K562 (cell line): Measurements from ENCODE around the gene C2orf69. TPM values are rescaled to one million over a fixed set of nuclear protein-coding genes. Genes with fewer than 3 reads are reported as not detected.

ENCODE experiments used
- ARHGAP35 ChIP-seq: fragments of 450-650 bp; IDR thresholded peaks from 2 replicates; pipeline ENCODE4 v1.6.1; 2018; ENCODE audit not compliant: partially characterized antibody
- CBX2 ChIP-seq: fragments of 200-600 bp; sonication (generic); IDR thresholded peaks from one replicate; pipeline ENCODE4 v1.6.1; 2012; ENCODE audit warnings: mild to moderate bottlenecking, low read length, inconsistent platforms; ENCODE audit not compliant: insufficient read depth, poor library complexity, severe bottlenecking
- ETV5 ChIP-seq: sonication (generic); formaldehyde crosslinking; IDR thresholded peaks from 2 replicates; pipeline ENCODE4 v1.4.0; 2020; ENCODE audit warnings: low read depth, mild to moderate bottlenecking, missing genetic modification reagents
- FUS ChIP-seq: fragments of 200-400 bp; formaldehyde crosslinking; optimal IDR thresholded peaks from 2 replicates; pipeline ENCODE3; 2017; ENCODE audit warnings: low read depth, low read length
- GATAD2A ChIP-seq: fragments of 450-650 bp; IDR thresholded peaks from 2 replicates; pipeline ENCODE4 v1.6.1; 2017
- JUN ChIP-seq, 2 experiments: sonication (generic) in 1 of 2; formaldehyde crosslinking in 1 of 2; IDR thresholded peaks; 2 replicates each; pipeline versions ENCODE4 v1.6.1 to v1.8.0; 2012 to 2022; ENCODE audit warnings: borderline replicate concordance in 2 of 2, mild to moderate bottlenecking in 2 of 2, improper control_type of control experiment in 1 of 2, low read depth in 1 of 2, low read length in 1 of 2, missing genetic modification reagents in 1 of 2
- NCOA1 ChIP-seq: fragments of 450-650 bp; IDR thresholded peaks from 2 replicates; pipeline ENCODE4 v1.6.1; 2016; ENCODE audit warnings: low read depth
- RBM25 ChIP-seq: fragments of 200-400 bp; formaldehyde crosslinking; IDR thresholded peaks from 2 replicates; pipeline ENCODE4 v1.6.1; 2018; ENCODE audit warnings: low read length, low read depth, moderate library complexity; ENCODE audit not compliant: severe bottlenecking
- RBM39 ChIP-seq: fragments of 200-400 bp; formaldehyde crosslinking; optimal IDR thresholded peaks from 2 replicates; pipeline ENCODE3; 2018; ENCODE audit warnings: low read depth, low read length
- SAFB2 ChIP-seq: fragments of 200-400 bp; formaldehyde crosslinking; IDR thresholded peaks from 2 replicates; pipeline ENCODE4 v1.6.1; 2018; ENCODE audit warnings: borderline replicate concordance, low read length, low read depth, moderate library complexity; ENCODE audit not compliant: severe bottlenecking
- SIX5 ChIP-seq, 2 experiments: IDR thresholded peaks; 2 replicates each; pipeline ENCODE4 v1.6.1; 2011; ENCODE audit warnings: low read length in 2 of 2, borderline replicate concordance in 1 of 2, low read depth in 1 of 2, mild to moderate bottlenecking in 1 of 2, moderate library complexity in 1 of 2; ENCODE audit not compliant: insufficient read depth in 1 of 2
- SRSF1 ChIP-seq: fragments of 200-400 bp; formaldehyde crosslinking; IDR thresholded peaks from 2 replicates; pipeline ENCODE4 v1.6.1; 2017; ENCODE audit warnings: mild to moderate bottlenecking, low read depth, low read length, moderate library complexity
- TRIM28 ChIP-seq: fragments of 450-650 bp; IDR thresholded peaks from 2 replicates; pipeline ENCODE4 v1.6.1; 2017
- ZNF212 ChIP-seq: fragments of 450-650 bp; formaldehyde crosslinking; IDR thresholded peaks from 2 replicates; pipeline ENCODE4 v1.4.0; 2020; ENCODE audit warnings: mild to moderate bottlenecking
- ZNF217 ChIP-seq: sonication (generic); formaldehyde crosslinking; IDR thresholded peaks from 2 replicates; pipeline ENCODE4 v1.8.0; 2022; ENCODE audit warnings: mild to moderate bottlenecking, missing genetic modification reagents
- ZNF551 ChIP-seq: fragments of 250-450 bp; sonication (Bioruptor Pico); IDR thresholded peaks from 2 replicates; pipeline ENCODE4 v1.5.0; 2021; ENCODE audit warnings: mild to moderate bottlenecking, moderate library complexity
- ZNF778 ChIP-seq: fragments of 450-650 bp; formaldehyde crosslinking; IDR thresholded peaks from 2 replicates; pipeline ENCODE4 v1.4.0; 2020; ENCODE audit warnings: mild to moderate bottlenecking, moderate library complexity
- ZSCAN29 ChIP-seq: fragments of 450-650 bp; IDR thresholded peaks from 2 replicates; pipeline ENCODE4 v1.6.1; 2017
- polyA plus RNA-seq, 8 experiments: library from polyadenylated mRNA; depleted of rRNA in 4 of 8; stranded (reverse) in 5 of 8; unstranded in 3 of 8; fragments of >200 nt; fragmentation: Nextera tagmentation in 2 of 8; fragmentation: Illumina TruSeq in 1 of 8; extraction: Ambion mirVana in 2 of 8; extraction: Trizol in 1 of 8; gene quantifications; 2 replicates each; pipeline versions ENCODE4 v1.2.1 to v1.2.3, GENCODE V29; 2011 to 2014; ENCODE audit warnings: inconsistent platforms in 1 of 8, missing spikeins in 1 of 8
- total RNA-seq, 7 experiments: library from RNA; depleted of rRNA in 6 of 7; stranded (reverse); fragments of >200 nt in 6 of 7; fragmentation: Illumina TruSeq in 2 of 7; extraction: Trizol in 2 of 7; gene quantifications; 2 replicates each; pipeline versions ENCODE4 v1.2.1 to v1.2.3, GENCODE V29; 2011 to 2021; ENCODE audit warnings: low replicate concordance in 1 of 7
- TF ChIP-seq, protein P1 (sequence below): fragments of 450-650 bp; conservative IDR thresholded peaks from 2 replicates; pipeline ENCODE4 v1.6.1; 2016; ENCODE audit warnings: missing genetic modification characterization, low read depth, mild to moderate bottlenecking, missing compliant biosample characterization, moderate library complexity
- TF ChIP-seq, protein P2 (sequence below): sonication (generic); IDR thresholded peaks from 2 replicates; pipeline ENCODE4 v1.6.1; 2016
- TF ChIP-seq, protein P3 (sequence below): fragments of 250-450 bp; sonication (Bioruptor Pico); IDR thresholded peaks from 2 replicates; pipeline ENCODE4 v1.8.0; 2022; ENCODE audit warnings: moderate library complexity, mild to moderate bottlenecking, inconsistent platforms
- TF ChIP-seq, protein P4 (sequence below): fragments of 450-650 bp; IDR thresholded peaks from 2 replicates; pipeline ENCODE4 v1.6.1; 2016
- TF ChIP-seq, protein P5 (sequence below), 2 experiments: fragments of 200-800 bp in 1 of 2; sonication (Bioruptor generic) in 1 of 2; sonication (generic) in 1 of 2; formaldehyde crosslinking in 1 of 2; IDR thresholded peaks in 1 of 2; conservative IDR thresholded peaks in 1 of 2; 2 replicates each; pipeline versions ENCODE4 v1.5.0 to v1.6.1; 2016 to 2020; ENCODE audit warnings: missing compliant biosample characterization in 1 of 2, missing genetic modification characterization in 1 of 2, missing genetic modification reagents in 1 of 2

C2orf69 gene
- total and polyA plus RNA-seq, 9 of the 15 experiments (the other 6 are each of a cell fraction or from before 2014, with no cell fraction given) = 3.4 to 9.8 (median 5.7) TPM

DNA sequence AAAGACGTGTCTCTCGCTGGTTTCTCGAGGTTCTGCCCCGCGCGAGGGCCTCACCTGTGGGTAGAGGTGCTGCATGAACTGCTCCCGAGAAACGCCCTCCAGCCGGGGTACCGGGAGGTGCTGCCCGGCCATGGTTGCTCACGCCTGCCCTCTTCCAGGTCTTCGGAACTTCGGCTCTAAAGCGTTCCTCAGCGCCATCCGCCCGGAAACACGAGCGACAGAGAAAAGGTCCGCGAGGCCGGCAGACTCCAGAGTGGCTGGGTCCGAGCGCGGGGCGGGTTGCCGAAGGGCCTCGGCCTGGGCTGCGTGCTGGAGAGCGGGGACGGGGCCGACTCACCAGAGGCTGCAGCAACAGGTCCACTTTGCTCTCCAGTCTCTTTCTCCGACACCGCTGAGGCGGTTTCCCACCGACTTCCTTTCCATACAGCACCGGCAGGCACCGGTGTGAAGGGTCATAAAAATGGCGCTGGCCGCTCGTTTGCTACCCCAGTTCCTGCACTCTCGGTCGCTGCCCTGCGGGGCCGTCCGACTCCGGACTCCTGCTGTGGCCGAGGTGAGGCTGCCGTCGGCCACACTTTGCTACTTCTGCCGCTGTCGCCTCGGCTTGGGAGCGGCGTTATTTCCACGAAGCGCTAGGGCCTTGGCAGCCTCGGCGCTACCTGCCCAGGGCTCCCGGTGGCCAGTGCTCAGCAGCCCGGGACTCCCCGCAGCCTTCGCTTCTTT lies 44.4 kb downstream of the C2orf69 start, which contains the start of the genes MAIP1 and TYW5 (continued):
- TF ChIP-seq, protein P1, sequence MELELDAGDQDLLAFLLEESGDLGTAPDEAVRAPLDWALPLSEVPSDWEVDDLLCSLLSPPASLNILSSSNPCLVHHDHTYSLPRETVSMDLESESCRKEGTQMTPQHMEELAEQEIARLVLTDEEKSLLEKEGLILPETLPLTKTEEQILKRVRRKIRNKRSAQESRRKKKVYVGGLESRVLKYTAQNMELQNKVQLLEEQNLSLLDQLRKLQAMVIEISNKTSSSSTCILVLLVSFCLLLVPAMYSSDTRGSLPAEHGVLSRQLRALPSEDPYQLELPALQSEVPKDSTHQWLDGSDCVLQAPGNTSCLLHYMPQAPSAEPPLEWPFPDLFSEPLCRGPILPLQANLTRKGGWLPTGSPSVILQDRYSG (tag) = peak; percentile 69; the same call in 1 of the 2 replicates
- TF ChIP-seq FUS (no peak), ZNF217 (CRISPR knock-in tag) (no peak), SRSF1 (no peak), SIX5 (IDR thresholded peaks at IDR 0.05; ENCODE audit: borderline replicate concordance in 1 of 2, insufficient read depth in 1 of 2, low read depth in 1 of 2, low read length in 2 of 2) (peak; percentile 5 to 24; a peak in 2 of 4 replicates), RBM25 (no peak), ZNF212 (CRISPR knock-in tag) (no peak), ZNF778 (CRISPR knock-in tag) (no peak), GATAD2A (no peak), ETV5 (CRISPR knock-in tag) (no peak), ZNF551 (CRISPR knock-in tag) (no peak), JUN (IDR thresholded peaks at IDR 0.05; ENCODE audit: borderline replicate concordance, low read depth, low read length) (no peak), JUN (CRISPR knock-in tag; IDR thresholded peaks at IDR 0.05; ENCODE audit: borderline replicate concordance) (no peak), ZSCAN29 (0 out of 2 replicates have a peak, but pooled peaks have one; percentile 26), ARHGAP35 (no peak), NCOA1 (peak; percentile 99), RBM39 (no peak), SAFB2 (no peak), TRIM28 (peak; percentile 46; the same call in 1 of the 2 replicates), CBX2 (no peak)
- TF ChIP-seq, protein P2, sequence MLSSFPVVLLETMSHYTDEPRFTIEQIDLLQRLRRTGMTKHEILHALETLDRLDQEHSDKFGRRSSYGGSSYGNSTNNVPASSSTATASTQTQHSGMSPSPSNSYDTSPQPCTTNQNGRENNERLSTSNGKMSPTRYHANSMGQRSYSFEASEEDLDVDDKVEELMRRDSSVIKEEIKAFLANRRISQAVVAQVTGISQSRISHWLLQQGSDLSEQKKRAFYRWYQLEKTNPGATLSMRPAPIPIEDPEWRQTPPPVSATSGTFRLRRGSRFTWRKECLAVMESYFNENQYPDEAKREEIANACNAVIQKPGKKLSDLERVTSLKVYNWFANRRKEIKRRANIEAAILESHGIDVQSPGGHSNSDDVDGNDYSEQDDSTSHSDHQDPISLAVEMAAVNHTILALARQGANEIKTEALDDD = no peak
- TF ChIP-seq, protein P3, sequence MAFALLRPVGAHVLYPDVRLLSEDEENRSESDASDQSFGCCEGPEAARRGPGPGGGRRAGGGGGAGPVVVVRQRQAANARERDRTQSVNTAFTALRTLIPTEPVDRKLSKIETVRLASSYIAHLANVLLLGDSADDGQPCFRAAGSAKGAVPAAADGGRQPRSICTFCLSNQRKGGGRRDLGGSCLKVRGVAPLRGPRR (CRISPR knock-in tag) = no peak
- TF ChIP-seq, protein P4, sequence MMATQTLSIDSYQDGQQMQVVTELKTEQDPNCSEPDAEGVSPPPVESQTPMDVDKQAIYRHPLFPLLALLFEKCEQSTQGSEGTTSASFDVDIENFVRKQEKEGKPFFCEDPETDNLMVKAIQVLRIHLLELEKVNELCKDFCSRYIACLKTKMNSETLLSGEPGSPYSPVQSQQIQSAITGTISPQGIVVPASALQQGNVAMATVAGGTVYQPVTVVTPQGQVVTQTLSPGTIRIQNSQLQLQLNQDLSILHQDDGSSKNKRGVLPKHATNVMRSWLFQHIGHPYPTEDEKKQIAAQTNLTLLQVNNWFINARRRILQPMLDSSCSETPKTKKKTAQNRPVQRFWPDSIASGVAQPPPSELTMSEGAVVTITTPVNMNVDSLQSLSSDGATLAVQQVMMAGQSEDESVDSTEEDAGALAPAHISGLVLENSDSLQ = peak; percentile 34; the same call in 1 of the 2 replicates
- TF ChIP-seq, protein P5, sequence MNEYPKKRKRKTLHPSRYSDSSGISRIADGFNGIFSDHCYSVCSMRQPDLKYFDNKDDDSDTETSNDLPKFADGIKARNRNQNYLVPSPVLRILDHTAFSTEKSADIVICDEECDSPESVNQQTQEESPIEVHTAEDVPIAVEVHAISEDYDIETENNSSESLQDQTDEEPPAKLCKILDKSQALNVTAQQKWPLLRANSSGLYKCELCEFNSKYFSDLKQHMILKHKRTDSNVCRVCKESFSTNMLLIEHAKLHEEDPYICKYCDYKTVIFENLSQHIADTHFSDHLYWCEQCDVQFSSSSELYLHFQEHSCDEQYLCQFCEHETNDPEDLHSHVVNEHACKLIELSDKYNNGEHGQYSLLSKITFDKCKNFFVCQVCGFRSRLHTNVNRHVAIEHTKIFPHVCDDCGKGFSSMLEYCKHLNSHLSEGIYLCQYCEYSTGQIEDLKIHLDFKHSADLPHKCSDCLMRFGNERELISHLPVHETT (CRISPR knock-in tag; conservative IDR thresholded peaks at IDR 0.05 in 1 of 2, IDR thresholded peaks at IDR 0.05 in 1 of 2) = peak in 1 of 2 experiments; percentile 80; a peak in 2 of 4 replicates
